Endothelial cell (in vitro differentiated cells): ENCODE results near the gene TRHDE. TPM values are rescaled to one million over a fixed set of nuclear protein-coding genes. Genes with fewer than 3 reads are reported as not detected.

ENCODE experiments used
- DNase-seq: peaks from one replicate; pipeline ENCODE4 v3.0.0; 2021; ENCODE audit warnings: low spot score
- H3K27ac Mint-ChIP-seq: one replicate; pipeline ENCODE4 v1.8.0; 2021; ENCODE audit warnings: mixed read lengths, inconsistent platforms; ENCODE audit not compliant: unreplicated experiment
- H3K27me3 Mint-ChIP-seq: one replicate; pipeline ENCODE4 v1.8.0; 2021; ENCODE audit warnings: mild to moderate bottlenecking, moderate library complexity, mixed read lengths, inconsistent platforms; ENCODE audit not compliant: unreplicated experiment
- H3K36me3 Mint-ChIP-seq: one replicate; pipeline ENCODE4 v1.8.0; 2021; ENCODE audit warnings: mild to moderate bottlenecking, low read depth, mixed read lengths, inconsistent platforms; ENCODE audit not compliant: unreplicated experiment
- H3K4me1 Mint-ChIP-seq: one replicate; pipeline ENCODE4 v1.8.0; 2021; ENCODE audit warnings: mild to moderate bottlenecking, mixed read lengths, inconsistent platforms; ENCODE audit not compliant: unreplicated experiment
- H3K4me3 Mint-ChIP-seq: one replicate; pipeline ENCODE4 v1.8.0; 2021; ENCODE audit warnings: mild to moderate bottlenecking, mixed read lengths, inconsistent platforms; ENCODE audit not compliant: unreplicated experiment
- H3K9me3 Mint-ChIP-seq: one replicate; pipeline ENCODE4 v1.8.0; 2021; ENCODE audit warnings: mixed read lengths, inconsistent platforms; ENCODE audit not compliant: unreplicated experiment
- CTCF ChIP-seq: fragments of 200-600 bp; sonication (generic); IDR thresholded peaks from one replicate; pipeline ENCODE4 v1.5.0; 2021; ENCODE audit warnings: antibody characterized with exemption; ENCODE audit not compliant: unreplicated experiment
- total RNA-seq: library from RNA; stranded (reverse); fragmentation: NEBNext Ultra II Directional; extraction: Animal tissue kit (Norgen Biotek cat#: 25700); gene quantifications from one replicate; pipeline ENCODE4 v1.2.1, GENCODE V29; 2021; ENCODE audit not compliant: unreplicated experiment

TRHDE gene
- total RNA-seq, 1 donor from 2014 or later = 0.54 TPM

GRCh38 chr12:72286526-72286925 is 14.4 kb downstream of the TRHDE start:
- DNase-seq = no peak
- Mint-ChIP-seq H3K36me3 (no peaks in the 10 kb centered on the region), H3K4me1 (no peaks in the 10 kb centered on the region), H3K4me3 (no peak overlapping the region), H3K9me3 (no peaks in the 10 kb centered on the region), H3K27ac (no peak overlapping the region), H3K27me3 (no peaks in the 10 kb centered on the region)
- TF ChIP-seq CTCF = no peak

- no peak for DNase-seq
- Mint-ChIP-seq H3K4me3 (no peak overlapping the region), H3K36me3 (no peaks in the 10 kb centered on the region), H3K9me3 (no peaks in the 10 kb centered on the region), H3K4me1 (no peaks in the 10 kb centered on the region), H3K27me3 (no peaks in the 10 kb centered on the region), H3K27ac (no peak overlapping the region)
- no peak for TF ChIP-seq CTCF
These were observed 16.3 kb downstream of the TRHDE start for GRCh38 chr12:72288436-72288835.

GRCh38 chr12:72288911-72289310 is 16.7 kb downstream of the TRHDE start:
- Mint-ChIP-seq H3K27ac (no peak overlapping the region), H3K9me3 (no peaks in the 10 kb centered on the region), H3K4me3 (no peak overlapping the region), H3K4me1 (no peaks in the 10 kb centered on the region), H3K27me3 (no peaks in the 10 kb centered on the region), H3K36me3 (no peaks in the 10 kb centered on the region)
- no peak for TF ChIP-seq CTCF
- no peak for DNase-seq

GRCh38 chr12:72289633-72290032 is 17.5 kb downstream of the TRHDE start:
- Mint-ChIP-seq H3K27me3 (no peaks in the 10 kb centered on the region), H3K36me3 (no peaks in the 10 kb centered on the region), H3K4me3 (no peak overlapping the region), H3K27ac (no peak overlapping the region), H3K4me1 (no peaks in the 10 kb centered on the region), H3K9me3 (no peaks in the 10 kb centered on the region)
- no peak for TF ChIP-seq CTCF
- no peak for DNase-seq

GRCh38 chr12:72291175-72291574 is 19.0 kb downstream of the TRHDE start:
- DNase-seq = no peak
- Mint-ChIP-seq H3K4me3 (no peak overlapping the region), H3K36me3 (no peaks in the 10 kb centered on the region), H3K27me3 (peaks cover 2% of the 10 kb centered on the region), H3K27ac (no peak overlapping the region), H3K4me1 (no peaks in the 10 kb centered on the region), H3K9me3 (no peaks in the 10 kb centered on the region)
- TF ChIP-seq CTCF = no peak
